Suppressor macrophage treated with lipopolysaccharide for 4 hours (primary cell): ENCODE data around the gene RGS10.
"Not testable (repeated sequence)": the region's sequence is repeated elsewhere in the genome, so short reads cannot be mapped to it uniquely, and the experiment has no call there.

Experiments used
- DNase-seq: peaks from one replicate; pipeline ENCODE4 v3.0.0-alpha.2; 2020

RGS10 gene, protein sequence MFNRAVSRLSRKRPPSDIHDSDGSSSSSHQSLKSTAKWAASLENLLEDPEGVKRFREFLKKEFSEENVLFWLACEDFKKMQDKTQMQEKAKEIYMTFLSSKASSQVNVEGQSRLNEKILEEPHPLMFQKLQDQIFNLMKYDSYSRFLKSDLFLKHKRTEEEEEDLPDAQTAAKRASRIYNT

DNA sequence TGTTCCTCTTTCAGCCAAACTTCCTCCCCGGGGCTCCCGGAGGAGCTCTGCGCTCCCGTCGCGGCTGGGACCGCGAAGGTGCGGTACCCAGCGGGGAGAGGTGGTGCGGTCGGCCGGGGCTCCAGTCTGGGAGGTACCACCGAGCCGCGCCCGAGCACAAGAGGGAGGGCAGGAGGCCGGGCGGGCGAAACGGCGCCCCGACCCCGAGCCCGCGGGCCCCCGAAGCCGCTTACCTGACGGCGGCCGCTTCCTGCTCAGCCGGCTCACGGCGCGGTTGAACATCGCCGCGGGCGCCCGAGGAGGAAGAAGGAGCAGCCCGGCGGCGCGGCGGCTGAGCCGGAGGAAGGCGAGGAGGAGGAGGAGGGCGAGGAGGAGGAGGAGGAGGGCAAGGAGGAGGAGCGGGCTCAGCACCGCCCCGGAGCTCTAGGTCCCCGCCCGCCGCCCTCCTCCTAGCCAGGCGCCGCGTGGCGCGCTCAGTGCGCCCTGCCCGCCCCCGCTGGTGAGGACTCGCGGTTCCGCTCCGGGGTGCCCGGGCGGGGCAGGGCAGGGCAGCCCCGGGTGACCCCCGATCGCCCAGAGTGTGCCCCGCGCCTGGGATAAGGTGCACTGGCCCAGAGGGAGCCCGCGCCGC, at the start of gene RGS10:
RGS10 (minus strand) TSS at position 363 of the 631 bp plus-strand sequence; CDS start at position 282, 81 bp downstream.
- DNase-seq = peak; percentile 89

DNA sequence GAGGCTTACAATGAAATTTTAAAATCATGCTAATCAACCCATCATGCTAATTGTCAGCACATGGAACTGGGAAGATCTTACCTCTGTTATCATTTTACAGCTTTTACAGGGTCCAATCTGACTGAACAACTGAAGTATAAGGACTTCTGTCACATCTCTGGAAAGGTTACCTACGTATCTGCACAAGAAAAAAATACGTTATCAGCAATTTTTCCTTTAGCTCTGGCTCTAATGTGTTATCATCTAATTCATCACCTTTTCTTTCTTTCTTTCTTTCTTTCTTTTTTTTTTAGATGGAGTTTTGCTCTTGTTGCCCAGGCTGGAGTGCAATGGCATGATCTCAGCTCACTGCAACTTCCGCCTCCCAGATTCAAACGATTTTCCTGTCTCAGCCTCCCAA, 45.6 kb upstream of the RGS10 start:
- DNase-seq = no peak

DNA sequence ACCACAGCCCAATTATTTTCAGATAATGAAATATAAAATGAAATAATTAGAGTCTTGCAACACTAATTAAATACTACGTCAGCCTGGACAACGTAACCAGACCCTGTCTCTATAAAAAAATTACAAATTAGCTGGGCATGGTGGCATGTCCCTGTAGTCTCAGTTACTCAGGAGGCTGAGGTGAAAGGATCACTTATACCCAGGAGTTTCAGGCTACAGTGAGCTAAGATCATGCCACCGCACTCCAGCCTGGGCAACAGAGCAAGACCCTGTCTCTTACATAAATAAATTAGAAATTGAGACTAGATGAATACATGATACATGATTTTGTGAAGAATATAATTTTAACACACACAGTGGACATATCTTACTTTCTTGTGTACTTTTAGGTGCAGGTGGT, 35.8 kb upstream of the RGS10 start:
- no peak for DNase-seq

DNA sequence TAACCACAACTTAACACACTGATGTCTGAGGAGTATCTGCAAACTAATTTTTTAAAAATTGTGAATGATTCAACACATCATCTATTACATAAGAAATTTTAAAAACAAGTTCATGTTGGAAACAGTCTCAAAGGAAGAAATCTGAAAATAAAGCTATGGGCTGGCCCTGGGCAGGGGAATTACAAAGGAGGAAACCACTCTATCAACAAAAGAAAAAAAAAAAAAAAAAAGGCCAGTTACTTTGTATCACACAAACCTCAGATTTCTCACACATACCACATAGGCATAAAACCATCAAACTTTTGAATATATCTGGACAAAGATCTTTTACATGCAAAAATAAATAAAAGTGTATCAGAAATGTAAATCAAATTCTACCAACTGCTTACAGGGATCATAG, 33.5 kb upstream of the RGS10 start:
- no peak for DNase-seq

DNA sequence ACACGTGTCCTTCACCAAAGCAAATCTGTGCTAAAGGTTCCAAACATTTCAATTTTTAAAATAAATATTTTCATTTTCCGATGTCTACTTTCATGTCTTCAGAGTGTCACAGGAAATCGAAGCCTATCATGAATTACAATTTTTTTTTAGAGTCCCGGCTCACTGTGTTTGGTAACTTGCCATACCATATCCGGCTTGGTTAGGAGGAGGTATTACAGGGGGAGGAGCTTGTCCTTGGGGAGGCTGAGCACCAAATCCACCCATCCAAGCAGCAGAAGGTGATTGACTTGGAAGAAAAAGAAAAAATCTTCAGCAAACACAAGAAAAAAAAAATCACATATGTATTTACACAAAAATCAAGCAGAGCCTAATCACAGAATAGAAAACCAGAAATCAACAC, 33.0 kb upstream of the RGS10 start:
- DNase-seq = no peak

DNA sequence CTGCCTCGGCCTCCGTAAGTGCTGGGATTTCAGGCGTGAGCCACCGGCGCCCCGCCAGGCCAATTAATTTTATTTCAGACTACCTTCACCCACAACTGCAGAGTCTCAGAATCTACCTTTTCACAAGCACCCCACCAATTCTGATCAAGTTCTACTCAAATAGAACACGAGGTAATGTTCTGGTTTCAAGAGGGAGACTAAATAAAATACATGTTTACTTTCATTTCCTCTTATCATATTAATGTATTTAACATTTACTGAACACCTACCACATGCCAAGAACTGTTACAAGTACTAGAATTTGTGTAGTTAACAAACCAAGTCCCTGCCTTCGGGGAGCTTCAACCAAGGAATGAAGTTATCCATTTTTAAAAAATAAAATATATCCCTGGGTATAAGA, 25.5 kb upstream of the RGS10 start:
- no peak for DNase-seq

DNA sequence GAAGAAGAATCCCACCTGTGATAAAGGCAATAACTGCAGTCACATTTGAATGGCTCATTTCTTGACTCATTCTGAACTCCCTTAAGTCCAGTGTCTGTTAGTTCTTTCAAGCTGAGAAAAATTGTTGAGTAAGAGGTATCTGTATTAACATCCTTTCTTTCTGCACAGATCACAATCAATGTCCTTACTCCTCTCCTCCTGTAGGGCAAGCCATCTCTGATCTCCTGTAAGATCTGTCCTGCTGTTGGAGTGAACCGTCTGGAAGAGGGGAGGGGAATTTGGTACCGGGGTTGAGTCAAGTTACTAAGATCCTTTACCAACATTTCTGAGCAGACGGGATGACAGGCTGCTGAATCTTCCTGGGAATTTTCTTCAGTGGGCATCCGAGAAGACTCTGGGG, 19.6 kb upstream of the RGS10 start:
- no peak for DNase-seq

DNA sequence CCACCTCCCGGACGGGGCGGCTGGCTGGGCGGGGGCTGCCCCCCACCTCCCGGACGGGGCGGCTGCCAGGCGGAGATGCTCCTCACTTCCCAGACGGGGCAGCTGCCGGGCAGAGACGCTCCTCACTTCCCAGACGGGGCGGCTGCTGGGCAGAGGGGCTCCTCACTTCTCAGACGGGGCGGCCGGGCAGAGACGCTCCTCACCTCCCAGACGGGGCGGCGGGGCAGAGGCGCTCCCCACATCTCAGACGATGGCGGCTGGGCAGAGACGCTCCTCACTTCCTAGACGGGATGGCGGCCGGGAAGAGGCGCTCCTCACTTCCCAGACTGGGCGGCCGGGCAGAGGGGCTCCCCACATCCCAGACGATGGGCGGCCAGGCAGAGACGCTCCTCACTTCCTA, 17.0 kb upstream of the RGS10 start:
- not testable (repeated sequence) for DNase-seq

DNA sequence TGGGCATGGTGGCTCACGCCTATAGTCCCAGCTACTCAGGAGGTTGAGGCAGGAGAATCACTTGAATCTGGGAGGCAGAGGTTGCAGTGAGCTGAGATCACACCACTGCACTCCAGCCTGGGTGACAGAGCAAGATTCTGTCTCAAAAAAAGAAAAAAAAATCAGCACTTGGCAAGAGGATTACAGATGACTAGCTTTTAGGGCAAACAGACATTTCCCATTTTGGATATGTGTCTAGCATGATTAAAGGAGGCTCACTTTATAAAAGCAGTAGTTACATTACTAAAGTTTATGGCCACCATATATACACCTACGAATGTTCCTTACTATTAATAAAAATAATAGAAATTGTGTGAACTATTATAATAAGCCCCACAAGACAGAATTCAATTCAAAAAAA, 13.6 kb upstream of the RGS10 start:
- not testable (repeated sequence) for DNase-seq

DNA sequence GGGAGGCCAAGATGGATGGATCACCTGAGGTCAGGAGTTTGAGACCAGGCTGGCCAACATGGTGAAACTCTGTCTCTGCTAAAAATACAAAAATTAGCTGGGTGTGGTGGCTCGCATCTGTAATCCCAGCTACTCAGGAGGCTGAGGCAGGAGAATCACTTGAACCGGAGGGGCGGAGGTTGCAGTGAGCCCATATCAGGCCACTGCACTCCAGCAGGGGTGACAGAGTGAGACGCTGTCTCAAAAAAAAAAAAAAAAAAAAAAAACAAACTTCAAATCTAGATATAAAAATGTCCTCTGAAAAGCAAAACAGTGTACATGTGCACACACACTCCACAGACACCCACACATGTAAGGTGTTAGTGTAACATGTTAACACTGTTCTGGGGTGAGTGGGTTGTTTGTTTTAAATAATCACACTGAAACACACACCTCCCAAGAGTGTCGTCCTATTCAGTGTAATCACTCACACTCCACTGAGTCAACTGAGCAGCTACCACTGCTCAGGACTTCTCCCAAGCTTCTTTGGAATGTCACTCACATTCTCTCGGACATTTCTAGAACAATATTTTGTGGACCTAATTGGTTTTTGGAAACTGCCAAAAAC, 12.8 kb upstream of the RGS10 start:
- DNase-seq = no peak

DNA sequence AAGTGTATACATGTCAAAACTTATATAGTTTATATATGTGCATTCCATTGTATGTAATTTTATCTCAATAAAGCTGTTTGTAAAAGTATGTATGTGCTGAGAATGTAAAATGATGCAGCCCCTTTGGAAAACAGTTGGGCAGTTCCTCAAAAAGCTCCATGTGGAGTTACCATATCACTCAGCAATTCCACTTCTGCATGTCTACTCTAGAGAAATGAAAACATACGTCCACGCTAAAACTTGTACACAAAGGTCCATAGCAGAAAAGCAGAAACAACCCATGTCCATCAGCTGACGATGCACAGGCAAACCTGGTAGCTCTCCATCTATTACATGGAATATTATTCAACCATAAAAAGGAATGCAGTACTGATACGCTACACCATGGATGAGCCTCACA, 8.3 kb upstream of the RGS10 start:
- DNase-seq = peak; percentile 71

DNA sequence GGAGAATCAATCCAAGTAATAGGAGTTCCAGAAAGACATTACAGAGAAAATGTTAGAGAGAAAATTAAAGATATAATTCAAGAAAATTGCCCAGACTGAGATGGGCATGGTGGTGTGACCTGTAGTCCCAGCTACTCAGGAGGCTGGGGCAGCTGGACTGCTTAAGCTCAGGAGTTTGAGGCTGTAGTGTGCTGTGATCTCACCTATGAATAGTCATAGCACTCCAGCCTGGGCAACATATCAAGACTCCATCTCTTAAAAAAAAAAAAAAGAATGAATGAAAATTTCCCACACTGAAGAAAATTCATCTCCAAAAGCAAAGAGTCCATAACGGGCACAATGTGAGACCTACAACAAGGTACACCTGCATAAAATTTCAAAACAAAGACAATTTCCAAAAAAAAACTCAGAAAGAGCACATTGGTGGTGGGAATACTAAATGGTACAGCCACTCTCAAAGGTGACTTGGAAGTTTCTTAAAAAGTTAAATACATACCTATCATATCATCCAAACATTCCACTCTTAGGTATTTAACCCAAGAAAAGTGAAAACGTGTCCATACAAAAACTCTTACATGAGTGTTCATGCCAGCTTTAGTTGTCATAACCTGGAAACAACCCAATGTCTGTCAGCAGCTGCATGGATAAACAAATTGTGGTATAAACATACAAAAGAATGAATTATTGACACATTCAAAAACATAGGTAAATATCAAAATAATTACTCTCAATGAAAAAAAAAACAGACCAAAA, 6.9 kb upstream of the RGS10 start:
- no peak for DNase-seq

DNA sequence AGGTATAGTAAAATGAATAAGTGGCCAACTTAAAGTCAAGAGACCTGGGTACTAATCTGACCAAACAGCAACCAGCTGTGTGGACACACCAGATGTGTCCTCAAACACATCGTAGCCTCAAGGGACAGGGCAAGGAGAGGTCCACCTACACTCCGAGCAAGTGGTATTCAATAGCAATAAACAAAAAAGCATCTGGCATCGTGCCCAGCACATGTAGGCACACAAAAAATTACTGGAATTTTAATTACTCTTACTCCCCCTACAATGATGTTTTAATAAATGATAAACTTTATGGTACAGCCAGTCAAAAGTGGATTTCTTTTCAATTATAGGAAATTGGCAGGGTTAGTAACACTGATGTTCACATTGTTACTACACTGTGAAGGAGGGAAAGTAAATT, 3.5 kb upstream of the RGS10 start:
- DNase-seq = no peak

DNA sequence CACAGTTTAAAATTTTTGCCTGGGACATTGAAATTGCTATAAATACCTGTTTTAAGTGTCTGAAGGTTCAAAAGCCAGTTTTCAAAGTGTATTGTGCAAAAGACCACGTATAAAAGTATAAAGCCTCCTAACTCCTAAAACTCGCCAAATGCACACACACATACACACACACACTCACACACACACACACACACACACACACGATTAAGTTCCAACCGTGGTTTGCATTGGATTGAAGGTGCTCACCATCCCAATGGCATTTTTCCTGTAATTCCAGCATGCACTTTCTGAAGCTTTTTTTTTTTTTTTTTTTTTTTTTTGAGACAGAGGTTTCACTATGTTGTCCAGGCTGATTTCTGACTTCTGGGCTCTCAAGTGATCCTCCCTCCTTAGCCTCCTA, 2.8 kb upstream of the RGS10 start:
- no peak for DNase-seq

DNA sequence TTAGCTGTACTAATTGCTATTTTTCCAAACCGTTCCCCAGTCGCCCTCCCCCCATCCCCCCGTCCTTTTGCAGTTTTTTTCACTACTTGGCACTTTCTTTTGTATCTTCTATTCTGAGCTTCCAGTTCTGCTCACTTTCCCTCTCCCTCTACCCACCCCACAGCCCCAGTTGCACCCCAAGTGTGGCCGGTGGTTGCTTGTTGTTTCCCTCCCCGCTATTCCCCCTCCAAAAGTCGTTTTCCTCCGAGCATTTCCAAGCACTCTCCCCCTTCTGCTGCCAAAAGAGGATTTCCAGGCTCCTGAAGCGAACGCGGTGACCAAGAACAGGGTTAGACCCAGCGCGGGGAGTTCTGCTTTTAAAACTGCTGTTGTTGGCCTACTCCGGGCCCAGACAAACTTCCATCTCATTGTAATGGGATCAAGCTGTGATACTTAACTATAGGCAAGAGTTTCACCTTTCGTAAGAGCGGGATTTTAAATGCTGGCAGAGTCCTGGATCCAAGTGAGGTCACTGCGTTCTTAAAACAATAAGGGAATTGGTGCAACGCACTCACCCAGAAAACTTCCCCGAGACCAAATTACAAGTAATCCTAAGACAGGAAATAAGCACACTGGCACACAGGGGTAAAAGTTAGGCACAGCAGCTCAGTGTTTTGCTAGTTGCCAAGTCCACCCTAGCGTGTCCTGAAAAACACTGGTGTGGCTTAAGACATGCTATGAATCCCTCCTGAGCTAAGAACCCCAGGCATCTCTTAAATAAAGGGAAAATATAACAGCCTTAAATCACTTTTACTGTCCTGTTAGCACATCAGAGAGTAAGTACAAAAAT, 1.5 kb upstream of the RGS10 start:
- no peak for DNase-seq

DNA sequence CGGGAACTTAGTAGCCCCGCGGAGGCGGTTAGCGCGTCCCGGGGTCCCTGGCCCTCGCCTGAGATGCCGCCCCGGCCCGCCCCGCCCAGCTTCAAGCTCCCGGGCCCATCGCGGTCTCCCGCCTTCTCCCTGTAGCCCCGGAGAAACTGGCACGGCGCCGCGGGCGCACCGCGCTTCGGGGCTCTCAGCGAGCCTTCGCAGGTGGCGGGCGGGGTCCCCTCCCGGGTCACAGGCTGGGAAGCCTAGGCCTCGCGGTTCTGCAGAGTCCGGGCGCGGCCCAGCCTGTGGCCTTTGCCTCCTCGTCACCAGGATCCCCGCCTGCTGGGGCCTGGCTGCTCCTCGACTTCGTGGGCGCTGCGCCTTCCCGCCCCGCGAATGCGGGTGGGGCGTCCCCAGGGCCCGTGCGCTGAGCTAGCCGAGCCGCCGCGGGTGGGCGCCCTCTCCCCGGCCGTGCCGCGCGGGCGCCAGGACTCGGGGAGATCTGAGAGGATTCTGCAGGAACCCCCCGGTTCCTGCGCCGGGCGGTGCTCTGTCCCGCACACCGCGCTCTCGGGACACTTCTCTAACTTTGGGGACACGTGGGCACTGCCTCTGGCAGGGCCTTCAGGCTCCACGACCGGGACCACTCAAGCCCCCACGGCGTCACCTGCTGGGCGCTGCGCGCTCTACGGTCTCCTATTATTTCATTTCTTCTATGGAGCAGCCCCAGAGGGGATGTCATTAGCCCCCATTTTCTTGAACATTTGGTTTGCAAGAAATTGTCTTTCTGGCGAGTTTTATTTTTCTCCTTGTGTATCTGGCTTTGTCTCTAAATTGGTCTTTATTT, 682 bp upstream of the RGS10 start:
- peak; percentile 43 for DNase-seq

DNA sequence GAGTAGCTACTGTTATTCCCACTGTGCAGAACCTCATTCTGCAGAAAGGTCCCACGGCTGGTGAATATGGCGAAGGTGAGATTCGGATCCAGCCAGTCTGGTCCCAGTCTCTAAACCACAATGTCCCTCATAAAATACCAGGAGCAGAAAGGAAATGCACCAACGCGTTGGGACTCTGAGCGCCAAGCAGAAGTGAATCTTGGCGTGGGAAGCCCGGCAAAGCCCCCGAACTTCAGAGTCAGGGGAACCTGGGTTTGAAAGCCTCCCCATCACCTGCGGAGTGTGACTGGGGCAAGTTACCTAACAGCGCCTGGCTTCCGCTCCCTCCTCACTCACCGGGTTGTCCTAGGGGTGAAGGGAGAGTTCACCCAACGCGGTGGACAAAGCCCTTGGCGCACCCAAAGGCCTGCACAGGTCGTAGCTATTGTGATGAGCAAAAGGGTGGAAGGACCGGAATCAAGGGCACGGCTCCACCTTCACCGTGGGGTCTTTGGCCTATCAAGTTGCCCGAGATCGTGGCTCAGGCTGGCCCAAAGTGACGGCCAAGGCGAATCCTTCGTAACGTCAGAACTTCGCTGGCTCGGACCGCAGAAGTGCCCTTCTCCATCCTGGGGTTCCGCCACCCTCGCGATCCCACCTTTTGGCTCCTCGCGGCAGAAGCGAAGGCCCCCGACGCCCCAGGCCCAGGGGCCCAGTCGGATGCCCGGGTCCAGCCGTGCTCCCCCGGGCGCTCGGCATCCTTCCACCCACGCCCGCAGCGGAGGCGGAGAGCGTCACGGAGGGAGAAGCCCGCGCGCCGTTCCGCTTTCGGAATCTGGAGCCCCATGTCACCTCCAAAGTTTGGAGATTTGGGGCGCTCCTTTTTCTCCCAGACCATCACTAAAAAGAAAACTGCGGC, 811 bp downstream of the RGS10 start:
- DNase-seq = peak; percentile 84

DNA sequence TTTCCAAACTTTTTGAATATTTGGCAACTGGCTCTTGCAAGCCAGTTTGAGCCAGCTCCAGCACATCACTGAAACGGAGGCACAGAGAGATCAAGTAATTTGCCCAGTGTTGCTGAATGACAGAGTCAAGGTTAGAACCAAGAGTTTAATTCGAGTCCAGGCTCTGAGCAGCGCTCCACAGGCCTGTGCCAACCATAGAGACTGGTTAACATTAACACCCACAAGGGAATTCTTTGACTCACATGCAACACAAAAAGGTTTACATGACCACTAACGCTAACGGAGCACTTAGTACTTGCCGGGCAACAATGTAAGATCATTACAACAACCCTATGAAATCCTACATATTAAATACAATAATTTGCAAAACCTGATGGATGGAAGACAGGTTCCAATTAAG, 1.5 kb downstream of the RGS10 start:
- DNase-seq = no peak

DNA sequence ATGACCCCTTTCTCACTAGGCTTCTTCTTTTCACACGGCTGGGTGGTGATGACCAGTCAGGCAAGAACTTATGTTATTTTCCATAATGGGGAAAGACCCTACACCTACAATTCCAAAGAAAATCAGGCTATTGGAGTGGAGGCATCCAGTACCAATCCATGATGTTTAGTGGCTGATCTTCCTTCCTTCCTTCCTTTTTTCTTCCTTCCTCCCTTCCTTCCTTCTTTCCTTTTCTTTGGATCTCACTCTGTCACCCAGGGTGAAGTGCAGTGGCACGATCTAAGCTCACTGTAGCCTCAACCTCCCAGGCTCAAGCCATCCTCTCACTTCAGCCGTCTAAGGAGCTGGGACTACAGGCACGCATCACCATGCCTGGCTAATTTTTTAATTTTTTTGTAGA, 2.5 kb downstream of the RGS10 start:
- no peak for DNase-seq

DNA sequence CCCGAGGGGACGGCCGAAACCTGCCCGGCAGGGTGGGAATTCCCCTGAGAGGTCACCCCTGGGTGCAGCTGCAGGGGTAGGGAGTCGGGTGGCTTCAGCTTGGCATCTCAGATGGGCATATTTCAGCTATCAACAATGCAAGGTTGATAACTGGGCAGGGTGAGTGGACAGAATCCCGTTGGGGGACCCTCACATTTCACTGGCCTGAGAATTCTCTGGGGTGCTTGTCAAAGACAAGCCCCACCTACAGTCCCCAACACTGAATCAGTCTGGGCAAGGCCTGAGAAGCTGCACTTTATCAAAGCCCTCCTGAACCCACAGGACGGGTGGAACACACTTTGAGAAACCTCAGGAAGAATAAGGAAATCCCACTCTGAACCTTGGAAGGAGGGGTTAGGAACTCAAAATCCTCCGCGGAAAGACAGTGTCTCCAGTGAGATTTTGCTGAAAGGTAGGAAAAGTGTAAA, 3.1 kb downstream of the RGS10 start:
- no peak for DNase-seq
